Activated naive CD8-positive, alpha-beta T cell treated with anti-CD3 and anti-CD28 coated beads, Interleukin-2, amount 50 U/mL, for 24 hours (primary cell): ENCODE measurements around the gene GARIN5A.

ENCODE experiments used
- ATAC-seq: fragments of 150-1000 bp; cut with Tn5 transposase; one replicate; pipeline ENCODE4 v1.10.0; 2021
- DNase-seq: peaks from one replicate; pipeline ENCODE4 v3.0.0; 2021
- H3K27ac Mint-ChIP-seq: one replicate; pipeline ENCODE4 v1.8.0; 2021; ENCODE audit warnings: mild to moderate bottlenecking, mixed read lengths
- H3K27me3 Mint-ChIP-seq: one replicate; pipeline ENCODE4 v1.8.0; 2021; ENCODE audit warnings: mixed read lengths
- H3K36me3 Mint-ChIP-seq: one replicate; pipeline ENCODE4 v1.8.0; 2021; ENCODE audit warnings: low read depth, mixed read lengths
- H3K4me1 Mint-ChIP-seq: one replicate; pipeline ENCODE4 v1.8.0; 2021; ENCODE audit warnings: mixed read lengths
- H3K4me3 Mint-ChIP-seq: one replicate; pipeline ENCODE4 v1.8.0; 2021; ENCODE audit warnings: mild to moderate bottlenecking, moderate library complexity, mixed read lengths
- H3K9me3 Mint-ChIP-seq: one replicate; pipeline ENCODE4 v1.8.0; 2021; ENCODE audit warnings: mixed read lengths

The GARIN5A gene

GRCh38 chr19:50476224-50476906 is at the start of gene GARIN5A, which contains the start of gene EMC10:
TSS of gene GARIN5A (minus strand) at chr19:50476848. CDS start at chr19:50476388, 460 bp downstream.
TSS of gene EMC10 (plus strand) at chr19:50476507. CDS start at chr19:50476545, 38 bp downstream.
- DNase-seq (peak; percentile 95), ATAC-seq (peak; percentile 90)
- peaks cover 24% of the 10 kb centered on the region for H3K4me1 Mint-ChIP-seq
- no peaks in the 10 kb centered on the region for H3K9me3 Mint-ChIP-seq
- H3K27me3 Mint-ChIP-seq: no peaks in the 10 kb centered on the region
- peaks cover 11% of the 10 kb centered on the region for H3K36me3 Mint-ChIP-seq
- H3K27ac Mint-ChIP-seq: peak within 1 kb of the TSS; percentile 91
- H3K4me3 Mint-ChIP-seq: peak within 1 kb of the TSS; percentile 98

- no peak for DNase-seq
- H3K27ac Mint-ChIP-seq: no peak overlapping the region
- ATAC-seq: no peak
- H3K27me3 Mint-ChIP-seq: peaks cover 6% of the 10 kb centered on the region
- H3K4me1 Mint-ChIP-seq: no peaks in the 10 kb centered on the region
- H3K4me3 Mint-ChIP-seq: no peak overlapping the region
- H3K9me3 Mint-ChIP-seq: no peaks in the 10 kb centered on the region
- no peaks in the 10 kb centered on the region for H3K36me3 Mint-ChIP-seq
Observed at GRCh38 chr19:50522881-50523280, 46.2 kb upstream of the GARIN5A start.

GRCh38 chr19:50520822-50521465 is 44.3 kb upstream of the GARIN5A start:
- H3K27ac Mint-ChIP-seq: no peak overlapping the region
- H3K27me3 Mint-ChIP-seq: peaks cover 2% of the 10 kb centered on the region
- no peak overlapping the region for H3K4me3 Mint-ChIP-seq
- no peak for ATAC-seq
- no peak for DNase-seq
- no peaks in the 10 kb centered on the region for H3K9me3 Mint-ChIP-seq
- H3K36me3 Mint-ChIP-seq: no peaks in the 10 kb centered on the region
- no peaks in the 10 kb centered on the region for H3K4me1 Mint-ChIP-seq

DNA sequence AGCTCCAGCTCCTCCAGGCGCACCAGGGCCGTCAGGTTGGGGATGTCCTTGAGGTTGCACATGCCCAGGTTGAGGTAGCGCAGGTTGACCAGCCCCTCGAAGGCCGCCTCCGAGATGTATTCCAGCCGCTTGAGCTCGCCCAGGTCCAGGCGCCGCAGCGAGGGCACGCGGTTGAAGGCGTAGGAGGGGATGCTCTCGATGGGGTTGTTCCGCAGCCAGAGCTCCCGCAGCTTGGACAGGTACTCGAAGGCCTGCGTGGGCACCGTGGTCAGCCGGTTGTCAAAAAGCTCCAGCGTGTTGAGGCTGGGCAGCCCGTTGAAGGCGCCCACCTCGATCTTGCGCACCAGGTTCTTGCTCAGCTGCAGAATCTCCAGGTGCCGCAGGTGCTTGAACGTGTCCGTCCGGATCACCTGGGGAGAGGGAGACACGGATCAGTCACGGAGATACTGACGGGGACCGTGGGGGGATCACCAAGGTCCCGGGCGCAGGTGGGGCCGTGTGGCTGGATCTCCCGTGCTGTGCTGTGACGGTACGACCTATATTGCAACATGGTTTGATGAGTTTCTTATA is 42.4 kb upstream of the GARIN5A start:
- ATAC-seq (no peak), DNase-seq (no peak)
- H3K4me1 Mint-ChIP-seq: peaks cover 1% of the 10 kb centered on the region
- H3K4me3 Mint-ChIP-seq: no peak overlapping the region
- no peak overlapping the region for H3K27ac Mint-ChIP-seq
- peaks cover 7% of the 10 kb centered on the region for H3K27me3 Mint-ChIP-seq
- H3K9me3 Mint-ChIP-seq: no peaks in the 10 kb centered on the region
- no peaks in the 10 kb centered on the region for H3K36me3 Mint-ChIP-seq

GRCh38 chr19:50518091-50519005 is 41.7 kb upstream of the GARIN5A start:
- no peak overlapping the region for H3K27ac Mint-ChIP-seq
- peaks cover 1% of the 10 kb centered on the region for H3K4me1 Mint-ChIP-seq
- H3K4me3 Mint-ChIP-seq: no peak overlapping the region
- no peak for DNase-seq
- no peaks in the 10 kb centered on the region for H3K9me3 Mint-ChIP-seq
- H3K36me3 Mint-ChIP-seq: no peaks in the 10 kb centered on the region
- H3K27me3 Mint-ChIP-seq: peaks cover 9% of the 10 kb centered on the region
- ATAC-seq: no peak

GRCh38 chr19:50517704-50518075 is 41.0 kb upstream of the GARIN5A start:
- ATAC-seq: no peak
- H3K27ac Mint-ChIP-seq: no peak overlapping the region
- peaks cover 1% of the 10 kb centered on the region for H3K4me1 Mint-ChIP-seq
- no peaks in the 10 kb centered on the region for H3K9me3 Mint-ChIP-seq
- no peak for DNase-seq
- peaks cover 13% of the 10 kb centered on the region for H3K27me3 Mint-ChIP-seq
- no peak overlapping the region for H3K4me3 Mint-ChIP-seq
- H3K36me3 Mint-ChIP-seq: no peaks in the 10 kb centered on the region

- H3K36me3 Mint-ChIP-seq: no peaks in the 10 kb centered on the region
- no peaks in the 10 kb centered on the region for H3K9me3 Mint-ChIP-seq
- no peak for ATAC-seq
- H3K27ac Mint-ChIP-seq: no peak overlapping the region
- H3K4me1 Mint-ChIP-seq: peaks cover 1% of the 10 kb centered on the region
- peaks cover 13% of the 10 kb centered on the region for H3K27me3 Mint-ChIP-seq
- no peak for DNase-seq
- H3K4me3 Mint-ChIP-seq: no peak overlapping the region
Observed at GRCh38 chr19:50516964-50517703, 40.5 kb upstream of the GARIN5A start.

- Mint-ChIP-seq H3K27me3 (peaks cover 13% of the 10 kb centered on the region), H3K4me3 (no peak overlapping the region), H3K27ac (no peak overlapping the region), H3K36me3 (no peaks in the 10 kb centered on the region), H3K4me1 (peaks cover 5% of the 10 kb centered on the region), H3K9me3 (no peaks in the 10 kb centered on the region)
- no peak for ATAC-seq
- no peak for DNase-seq
Observed at GRCh38 chr19:50516456-50516855, 39.8 kb upstream of the GARIN5A start.

- Mint-ChIP-seq H3K9me3 (no peaks in the 10 kb centered on the region), H3K27ac (no peak overlapping the region), H3K4me1 (peaks cover 12% of the 10 kb centered on the region), H3K27me3 (peaks cover 13% of the 10 kb centered on the region), H3K4me3 (no peak overlapping the region), H3K36me3 (peaks cover 2% of the 10 kb centered on the region)
- ATAC-seq (no peak), DNase-seq (no peak)
Observed at GRCh38 chr19:50515168-50515561, 38.5 kb upstream of the GARIN5A start.

- no peak for DNase-seq
- no peak for ATAC-seq
- Mint-ChIP-seq H3K27ac (no peak overlapping the region), H3K4me1 (peaks cover 12% of the 10 kb centered on the region), H3K27me3 (peaks cover 12% of the 10 kb centered on the region), H3K9me3 (no peaks in the 10 kb centered on the region), H3K4me3 (no peak overlapping the region), H3K36me3 (peaks cover 2% of the 10 kb centered on the region)
Observed at GRCh38 chr19:50514346-50515167, 37.9 kb upstream of the GARIN5A start.

DNA sequence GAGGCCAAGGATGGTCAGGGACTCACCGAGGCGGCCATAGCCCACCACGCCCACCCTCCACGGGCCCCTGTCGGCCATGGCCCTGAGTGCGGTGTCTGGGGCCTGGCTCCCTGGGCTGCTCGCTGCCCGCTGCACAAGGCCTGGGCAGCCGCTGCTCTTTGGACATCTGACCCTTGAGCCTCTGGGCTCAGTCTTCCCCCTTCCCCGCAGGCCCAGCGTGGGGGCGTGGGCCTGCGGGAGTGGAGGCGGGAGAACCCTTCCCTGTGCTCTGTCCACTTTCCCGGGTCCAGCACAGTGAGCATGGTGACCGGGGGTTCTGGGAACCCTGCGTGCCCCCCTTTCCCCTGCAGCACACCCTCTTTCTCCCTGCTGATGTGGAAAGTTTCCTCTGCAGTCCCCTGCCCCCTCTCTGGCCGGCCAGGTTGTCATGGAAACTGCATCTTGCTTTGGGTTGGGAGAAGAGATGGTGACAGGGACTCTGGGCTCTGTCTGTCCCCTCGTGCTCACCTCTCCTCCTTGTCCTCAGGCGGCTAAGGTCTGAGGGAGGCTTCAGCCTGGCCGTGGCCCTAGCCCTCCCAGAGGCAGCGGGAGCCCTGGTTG is 37.2 kb upstream of the GARIN5A start, which contains the start of gene ASPDH:
Gene ASPDH (minus strand): TSS at position 168 of the 600 bp plus-strand sequence. CDS start 90 bp downstream, at position 78.
- peaks cover 11% of the 10 kb centered on the region for H3K27me3 Mint-ChIP-seq
- ATAC-seq: no peak
- peaks cover 2% of the 10 kb centered on the region for H3K36me3 Mint-ChIP-seq
- no peak within 1 kb of the TSS for H3K4me3 Mint-ChIP-seq
- H3K9me3 Mint-ChIP-seq: no peaks in the 10 kb centered on the region
- H3K4me1 Mint-ChIP-seq: peaks cover 15% of the 10 kb centered on the region
- no peak within 1 kb of the TSS for H3K27ac Mint-ChIP-seq
- no peak for DNase-seq

DNA sequence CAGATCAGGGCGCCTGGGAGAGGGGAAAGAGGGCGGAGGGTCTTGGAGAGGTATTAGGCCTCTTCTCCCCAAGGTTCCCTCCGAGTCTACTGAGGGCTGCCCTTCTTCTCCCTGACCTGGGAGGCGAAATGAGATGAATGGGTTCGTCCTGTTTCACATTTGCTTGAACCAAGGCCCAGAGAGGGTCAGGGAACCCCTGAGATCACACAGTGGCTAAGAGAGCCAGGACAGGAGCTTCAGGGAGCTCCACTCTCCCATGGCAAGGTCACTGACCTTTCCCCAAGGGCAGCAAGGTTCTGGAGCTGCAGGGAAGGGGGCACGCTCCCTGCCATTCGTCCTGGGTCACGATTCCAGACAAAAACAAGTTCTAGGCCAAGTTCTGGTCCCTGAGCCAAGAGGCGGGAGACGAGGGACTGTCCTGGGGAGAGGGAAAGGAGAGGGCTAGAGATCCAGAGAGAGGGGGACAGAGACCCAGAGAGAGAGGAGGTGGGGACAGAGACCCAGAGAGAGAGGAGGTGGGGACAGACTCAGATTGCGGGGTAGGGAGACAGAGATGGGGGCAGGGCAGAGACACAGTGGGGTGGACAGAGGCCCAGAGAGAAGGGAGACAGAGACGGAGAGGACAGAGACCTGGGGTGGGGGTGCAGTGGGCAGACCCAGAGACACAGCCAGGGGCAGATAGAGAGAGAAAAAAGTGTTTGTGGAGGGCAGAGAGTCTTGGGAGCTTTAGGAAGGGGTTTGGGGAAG is 36.5 kb upstream of the GARIN5A start:
- H3K9me3 Mint-ChIP-seq: no peaks in the 10 kb centered on the region
- peaks cover 11% of the 10 kb centered on the region for H3K27me3 Mint-ChIP-seq
- H3K4me1 Mint-ChIP-seq: peaks cover 16% of the 10 kb centered on the region
- H3K36me3 Mint-ChIP-seq: peaks cover 2% of the 10 kb centered on the region
- no peak overlapping the region for H3K4me3 Mint-ChIP-seq
- DNase-seq (no peak), ATAC-seq (no peak)
- H3K27ac Mint-ChIP-seq: no peak overlapping the region
